HEK293 (cell line): Measurements from ENCODE around the gene PLEKHH3.

Experiments used
- PBX3 ChIP-seq: sonication (generic); formaldehyde crosslinking; IDR thresholded peaks from 2 replicates; pipeline ENCODE4 v1.8.1; 2022; ENCODE audit warnings: mild to moderate bottlenecking, moderate library complexity, missing genetic modification reagents
- REST ChIP-seq: fragments of 450-650 bp; formaldehyde crosslinking; IDR thresholded peaks from 2 replicates; pipeline ENCODE4 v1.5.1; 2016; ENCODE audit warnings: missing biosample characterization, missing genetic modification characterization
- TCF7L2 ChIP-seq: IDR thresholded peaks from 2 replicates; pipeline ENCODE4 v1.6.1; 2011; ENCODE audit warnings: low read depth, mild to moderate bottlenecking, inconsistent platforms, low read length, moderate library complexity, borderline replicate concordance
- ZBTB17 ChIP-seq: fragments of 450-650 bp; formaldehyde crosslinking; IDR thresholded peaks from 2 replicates; pipeline ENCODE4 v1.5.1; 2016; ENCODE audit warnings: missing biosample characterization, missing genetic modification characterization
- ZFP37 ChIP-seq: fragments of 450-650 bp; formaldehyde crosslinking; IDR thresholded peaks from 2 replicates; pipeline ENCODE4 v1.5.1; 2016; ENCODE audit warnings: missing biosample characterization, missing genetic modification characterization
- ZNF274 ChIP-seq, 2 experiments: fragments of 200-500 bp in 1 of 2; fragments of 450-650 bp in 1 of 2; sonication (Bioruptor generic) in 1 of 2; formaldehyde crosslinking in 1 of 2; IDR thresholded peaks; 2 replicates each; pipeline versions ENCODE4 v1.5.1 to v1.6.1; 2014 to 2016; ENCODE audit warnings: borderline replicate concordance in 1 of 2, inconsistent platforms in 1 of 2, low read length in 1 of 2, missing biosample characterization in 1 of 2, missing genetic modification characterization in 1 of 2
- ZNF660 ChIP-seq: fragments of 450-650 bp; IDR thresholded peaks from 2 replicates; pipeline ENCODE4 v1.5.1; 2018; ENCODE audit warnings: missing biosample characterization, mild to moderate bottlenecking, missing genetic modification characterization
- ZSCAN16 ChIP-seq: fragments of 450-650 bp; formaldehyde crosslinking; IDR thresholded peaks from 2 replicates; pipeline ENCODE4 v1.5.1; 2016; ENCODE audit warnings: missing biosample characterization, missing genetic modification characterization
- TF ChIP-seq, protein P1 (sequence below): fragments of 450-650 bp; formaldehyde crosslinking; IDR thresholded peaks from 2 replicates; pipeline ENCODE4 v1.5.1; 2016; ENCODE audit warnings: missing biosample characterization, missing genetic modification characterization

GRCh38 chr17:42647778-42648177 lies 29.0 kb downstream of the PLEKHH3 start:
- TF ChIP-seq, protein P1, sequence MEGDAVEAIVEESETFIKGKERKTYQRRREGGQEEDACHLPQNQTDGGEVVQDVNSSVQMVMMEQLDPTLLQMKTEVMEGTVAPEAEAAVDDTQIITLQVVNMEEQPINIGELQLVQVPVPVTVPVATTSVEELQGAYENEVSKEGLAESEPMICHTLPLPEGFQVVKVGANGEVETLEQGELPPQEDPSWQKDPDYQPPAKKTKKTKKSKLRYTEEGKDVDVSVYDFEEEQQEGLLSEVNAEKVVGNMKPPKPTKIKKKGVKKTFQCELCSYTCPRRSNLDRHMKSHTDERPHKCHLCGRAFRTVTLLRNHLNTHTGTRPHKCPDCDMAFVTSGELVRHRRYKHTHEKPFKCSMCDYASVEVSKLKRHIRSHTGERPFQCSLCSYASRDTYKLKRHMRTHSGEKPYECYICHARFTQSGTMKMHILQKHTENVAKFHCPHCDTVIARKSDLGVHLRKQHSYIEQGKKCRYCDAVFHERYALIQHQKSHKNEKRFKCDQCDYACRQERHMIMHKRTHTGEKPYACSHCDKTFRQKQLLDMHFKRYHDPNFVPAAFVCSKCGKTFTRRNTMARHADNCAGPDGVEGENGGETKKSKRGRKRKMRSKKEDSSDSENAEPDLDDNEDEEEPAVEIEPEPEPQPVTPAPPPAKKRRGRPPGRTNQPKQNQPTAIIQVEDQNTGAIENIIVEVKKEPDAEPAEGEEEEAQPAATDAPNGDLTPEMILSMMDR (tag by site-specific recombination): no peak
- TF ChIP-seq ZNF660 (tag by site-specific recombination): no peak
- TF ChIP-seq PBX3 (CRISPR knock-in tag): no peak
- no peak for TF ChIP-seq ZFP37
- no peak for TF ChIP-seq REST (tag by site-specific recombination)
- no peak for TF ChIP-seq ZBTB17 (tag by site-specific recombination)
- TF ChIP-seq ZSCAN16 (tag by site-specific recombination): no peak
- TF ChIP-seq TCF7L2: no peak
- no peak for TF ChIP-seq ZNF274 (IDR thresholded peaks at IDR 0.05; ENCODE audit: low read length)
- no peak for TF ChIP-seq ZNF274 (tag by site-specific recombination; IDR thresholded peaks at IDR 0.05; ENCODE audit: borderline replicate concordance)
